Retinal pigment epithelial cell (primary cell): ENCODE measurements around the gene HDAC9.

Experiments used
- DNase-seq: peaks from one replicate; pipeline ENCODE4 v3.0.0-alpha.2; 2010; ENCODE audit warnings: low read depth
- H3K4me3 ChIP-seq: 2 replicates; pipeline ENCODE4 v1.5.1; 2011; ENCODE audit warnings: mild to moderate bottlenecking, low read length, control low read depth, moderate library complexity
- CTCF ChIP-seq: conservative IDR thresholded peaks from 2 replicates; pipeline ENCODE4 v1.5.1; 2011; ENCODE audit warnings: low read depth, low read length, control low read depth, inconsistent platforms

The HDAC9 gene

GRCh38 chr7:18579698-18580097 lies 84.1 kb downstream of the HDAC9 start:
- H3K4me3 ChIP-seq = no peak overlapping the region
- DNase-seq = no peak
- TF ChIP-seq CTCF = no peak

GRCh38 chr7:18580950-18581349 lies 85.4 kb downstream of the HDAC9 start:
- peak; percentile 27 for DNase-seq
- TF ChIP-seq CTCF = no peak
- no peak overlapping the region for H3K4me3 ChIP-seq

- peak; percentile 86 for DNase-seq
- TF ChIP-seq CTCF = no peak
- no peak overlapping the region for H3K4me3 ChIP-seq
Observed at GRCh38 chr7:18583305-18583704, 87.8 kb downstream of the HDAC9 start.

GRCh38 chr7:18590241-18590640 lies 94.7 kb downstream of the HDAC9 start:
- no peak for TF ChIP-seq CTCF
- DNase-seq = no peak
- no peak overlapping the region for H3K4me3 ChIP-seq

GRCh38 chr7:18590744-18591340 lies 95.3 kb downstream of the HDAC9 start:
- peak; percentile 64 for TF ChIP-seq CTCF
- H3K4me3 ChIP-seq = no peak overlapping the region
- DNase-seq = no peak

- H3K4me3 ChIP-seq = no peak overlapping the region
- DNase-seq = no peak
- TF ChIP-seq CTCF = no peak
Observed at GRCh38 chr7:18593602-18594279, 98.2 kb downstream of the HDAC9 start.

- no peak overlapping the region for H3K4me3 ChIP-seq
- no peak for TF ChIP-seq CTCF
- no peak for DNase-seq
Observed at GRCh38 chr7:18597754-18598153, 102.2 kb downstream of the HDAC9 start.
